Keratinocyte (primary cell): Measurements from ENCODE around the gene POU3F1. TPM values are rescaled to one million over a fixed set of nuclear protein-coding genes. Genes with fewer than 3 reads are reported as not detected.

ENCODE experiments used
- DNase-seq: peaks from one replicate; pipeline ENCODE4 v3.0.0-alpha.2; 2011; ENCODE audit warnings: low read depth, missing footprints, low spot score
- FAIRE-seq: peaks from 2 replicates; lab custom pipeline; 2011; peaks lifted over from hg19 to GRCh38; lab: Jason Lieb, UNC
- H2AFZ ChIP-seq: 2 replicates; pipeline ENCODE4 v1.6.0; 2012; ENCODE audit warnings: low read length, control low read depth, inconsistent platforms; ENCODE audit not compliant: control insufficient read depth
- H3K27ac ChIP-seq: 2 replicates; pipeline ENCODE4 v1.5.1; 2011; ENCODE audit warnings: low read length; ENCODE audit not compliant: control insufficient read depth, insufficient read depth
- H3K27me3 ChIP-seq: 3 replicates; pipeline ENCODE4 v1.6.0; 2011; ENCODE audit warnings: low read length; ENCODE audit not compliant: control insufficient read depth, insufficient read depth; ENCODE audit errors: extremely low read depth
- H3K36me3 ChIP-seq, 2 experiments: 2 replicates in 1 of 2; 3 replicates in 1 of 2; pipeline ENCODE4 v1.5.1; 2011; ENCODE audit warnings: low read length in 2 of 2, mild to moderate bottlenecking in 1 of 2; ENCODE audit not compliant: control insufficient read depth in 2 of 2, insufficient read depth in 2 of 2; ENCODE audit errors: extremely low read depth in 1 of 2
- H3K4me1 ChIP-seq: 3 replicates; pipeline ENCODE4 v1.5.1; 2011; ENCODE audit warnings: low read length; ENCODE audit not compliant: control insufficient read depth, insufficient read depth; ENCODE audit errors: extremely low read depth
- H3K4me2 ChIP-seq: 3 replicates; pipeline ENCODE4 v1.6.0; 2011; ENCODE audit warnings: low read depth, low read length; ENCODE audit not compliant: control insufficient read depth, insufficient read depth; ENCODE audit errors: extremely low read depth
- H3K4me3 ChIP-seq, 3 experiments: fragments of 200-600 bp in 1 of 3; sonication (generic) in 1 of 3; 2 replicates in 2 of 3; 3 replicates in 1 of 3; pipeline ENCODE4 v1.5.1; 2011 to 2016; ENCODE audit warnings: low read length in 3 of 3, mild to moderate bottlenecking in 3 of 3, control low read depth in 2 of 3, inconsistent platforms in 1 of 3, low read depth in 1 of 3, mixed read lengths in 1 of 3, mixed run types in 1 of 3, moderate library complexity in 1 of 3; ENCODE audit not compliant: control insufficient read depth in 2 of 3, insufficient read depth in 2 of 3; ENCODE audit errors: extremely low read depth in 1 of 3
- H3K79me2 ChIP-seq: 2 replicates; pipeline ENCODE4 v1.6.0; 2012; ENCODE audit warnings: low read length; ENCODE audit not compliant: control insufficient read depth, insufficient read depth
- H3K9ac ChIP-seq: 3 replicates; pipeline ENCODE4 v1.6.0; 2011; ENCODE audit warnings: low read length; ENCODE audit not compliant: control insufficient read depth, insufficient read depth; ENCODE audit errors: extremely low read depth
- H3K9me1 ChIP-seq: 3 replicates; pipeline ENCODE4 v1.6.0; 2011; ENCODE audit warnings: low read length; ENCODE audit not compliant: control insufficient read depth, insufficient read depth; ENCODE audit errors: extremely low read depth
- H3K9me3 ChIP-seq: 2 replicates; pipeline ENCODE4 v1.5.1; 2012; ENCODE audit warnings: low read depth, low read length; ENCODE audit not compliant: control insufficient read depth
- H4K20me1 ChIP-seq: 3 replicates; pipeline ENCODE4 v1.6.0; 2011; ENCODE audit warnings: low read length; ENCODE audit not compliant: control insufficient read depth, insufficient read depth; ENCODE audit errors: extremely low read depth
- CTCF ChIP-seq, 3 experiments: IDR thresholded peaks in 1 of 3; conservative IDR thresholded peaks in 1 of 3; optimal IDR thresholded peaks in 1 of 3; 2 replicates in 2 of 3; 3 replicates in 1 of 3; pipeline versions ENCODE3 to v1.5.1; 2011; ENCODE audit warnings: low read length in 3 of 3, mild to moderate bottlenecking in 3 of 3, moderate library complexity in 2 of 3, control low read depth in 1 of 3, inconsistent platforms in 1 of 3; ENCODE audit not compliant: insufficient read depth in 2 of 3; ENCODE audit errors: extremely low read depth in 1 of 3
- EZH2 ChIP-seq: IDR thresholded peaks from one replicate; pipeline ENCODE4 v1.6.1; 2012; ENCODE audit warnings: inconsistent platforms, mild to moderate bottlenecking, low read length, moderate library complexity
- dilution Hi-C: fragments of 300-500 bp; cut with MboI; formaldehyde crosslinking; loops from one replicate; pipeline ENCODE4 v1.7.0; 2020; ENCODE audit warnings: low sequenced_read_pairs; ENCODE audit not compliant: extremely low pct_ligation_motif_present
- polyA plus RNA-seq, 5 experiments: library from polyadenylated mRNA; depleted of rRNA in 3 of 5; stranded (reverse) in 3 of 5; stranded (forward) in 1 of 5; unstranded in 1 of 5; fragments of >200 nt; gene quantifications; 1 replicate in 1 of 5; 2 replicates in 3 of 5; 3 replicates in 1 of 5; pipeline versions ENCODE4 v1.2.1 to v1.2.3, GENCODE V29; 2011 to 2012; ENCODE audit warnings: missing spikeins in 2 of 5, low read depth in 1 of 5, low replicate concordance in 1 of 5

Gene POU3F1
- polyA plus RNA-seq, 1 donor (not counting 4 experiments of a cell fraction or from before 2014, with no cell fraction given): 0.59 TPM

- no peaks in the 10 kb centered on the region for H3K9me3 ChIP-seq
- no peak for TF ChIP-seq EZH2
- TF ChIP-seq CTCF (optimal IDR thresholded peaks at IDR 0.05 in 1 of 3, IDR thresholded peaks at IDR 0.05 in 1 of 3, conservative IDR thresholded peaks at IDR 0.05 in 1 of 3; ENCODE audit: extremely low read depth in 1 of 3, insufficient read depth in 2 of 3, low read length in 3 of 3): no peak
- H2AFZ ChIP-seq: no peak overlapping the region
- no peak overlapping the region for H3K9ac ChIP-seq
- no peak overlapping the region for H3K27ac ChIP-seq
- dilution Hi-C loops: no loop called here
- no peaks in the 10 kb centered on the region for H3K36me3 ChIP-seq
- no peaks in the 10 kb centered on the region for H3K9me1 ChIP-seq
- H3K27me3 ChIP-seq: peaks cover 46% of the 10 kb centered on the region
- FAIRE-seq (no peak), DNase-seq (no peak)
- H3K4me2 ChIP-seq: peak overlapping the region; percentile 86
- H4K20me1 ChIP-seq: no peaks in the 10 kb centered on the region
- H3K79me2 ChIP-seq: no peaks in the 10 kb centered on the region
- H3K4me1 ChIP-seq: peaks cover 26% of the 10 kb centered on the region
- H3K4me3 ChIP-seq: no peak overlapping the region
Observed at GRCh38 chr1:38043036-38043747, 3.4 kb downstream of the POU3F1 start.

- FAIRE-seq (no peak), DNase-seq (no peak)
- Histone ChIP-seq H4K20me1 (no peaks in the 10 kb centered on the region), H3K36me3 (no peaks in the 10 kb centered on the region), H3K9ac (no peak overlapping the region), H3K27me3 (peaks cover 46% of the 10 kb centered on the region), H3K27ac (no peak overlapping the region), H3K9me1 (no peaks in the 10 kb centered on the region), H3K4me3 (no peak overlapping the region), H3K9me3 (no peaks in the 10 kb centered on the region), H3K79me2 (no peaks in the 10 kb centered on the region), H3K4me1 (peaks cover 23% of the 10 kb centered on the region), H3K4me2 (peak overlapping the region; percentile 22), H2AFZ (no peak overlapping the region)
- dilution Hi-C loops: no loop called here
- TF ChIP-seq EZH2: no peak
- TF ChIP-seq CTCF (optimal IDR thresholded peaks at IDR 0.05 in 1 of 3, IDR thresholded peaks at IDR 0.05 in 1 of 3, conservative IDR thresholded peaks at IDR 0.05 in 1 of 3; ENCODE audit: extremely low read depth in 1 of 3, insufficient read depth in 2 of 3, low read length in 3 of 3): no peak
Observed at GRCh38 chr1:38041936-38042834, 4.4 kb downstream of the POU3F1 start.
